HG03432 (cell line): ENCODE data around the gene KPNA4.
A peak's percentile ranks its signal among the peaks of the same experiment; 100 is the strongest.
"Not testable (repeated sequence)": the region's sequence is repeated elsewhere in the genome, so short reads cannot be mapped to it uniquely, and the experiment has no call there.

Source experiments
- ATAC-seq: cut with Tn5 transposase; IDR thresholded peaks from one replicate; pipeline ENCODE4 v1.9.1; 2021; ENCODE audit warnings: mild to moderate bottlenecking, moderate library complexity; ENCODE audit not compliant: unreplicated experiment

Gene KPNA4

DNA sequence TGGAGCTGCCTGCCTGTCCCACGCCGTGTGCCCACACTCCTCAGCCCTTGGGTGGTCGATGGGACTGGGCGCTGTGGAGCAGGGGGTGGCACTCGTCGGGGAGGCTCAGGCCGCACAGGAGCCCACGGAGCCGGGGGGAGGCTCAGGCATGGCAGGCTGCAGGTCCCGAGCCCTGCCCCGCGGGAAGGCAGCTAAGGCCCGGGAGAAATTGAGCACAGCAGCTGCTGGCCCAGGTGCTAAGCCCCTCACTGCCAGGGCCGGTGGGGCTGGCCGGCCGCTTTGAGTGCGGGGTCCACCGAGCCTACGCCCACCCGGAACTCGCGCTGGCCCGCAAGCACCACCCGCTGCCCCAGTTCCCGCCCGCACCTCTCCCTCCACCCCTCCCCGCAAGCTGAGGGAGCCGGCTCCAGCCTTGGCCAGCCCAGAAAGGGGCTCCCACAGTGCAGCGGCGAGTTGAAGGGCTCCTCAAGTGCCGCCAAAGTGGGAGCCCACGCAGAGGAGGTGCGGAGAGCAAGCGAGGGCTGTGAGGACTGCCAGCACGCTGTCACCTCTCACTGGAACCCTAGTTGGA is 8.7 kb upstream of the KPNA4 start:
- not testable (repeated sequence) for ATAC-seq

DNA sequence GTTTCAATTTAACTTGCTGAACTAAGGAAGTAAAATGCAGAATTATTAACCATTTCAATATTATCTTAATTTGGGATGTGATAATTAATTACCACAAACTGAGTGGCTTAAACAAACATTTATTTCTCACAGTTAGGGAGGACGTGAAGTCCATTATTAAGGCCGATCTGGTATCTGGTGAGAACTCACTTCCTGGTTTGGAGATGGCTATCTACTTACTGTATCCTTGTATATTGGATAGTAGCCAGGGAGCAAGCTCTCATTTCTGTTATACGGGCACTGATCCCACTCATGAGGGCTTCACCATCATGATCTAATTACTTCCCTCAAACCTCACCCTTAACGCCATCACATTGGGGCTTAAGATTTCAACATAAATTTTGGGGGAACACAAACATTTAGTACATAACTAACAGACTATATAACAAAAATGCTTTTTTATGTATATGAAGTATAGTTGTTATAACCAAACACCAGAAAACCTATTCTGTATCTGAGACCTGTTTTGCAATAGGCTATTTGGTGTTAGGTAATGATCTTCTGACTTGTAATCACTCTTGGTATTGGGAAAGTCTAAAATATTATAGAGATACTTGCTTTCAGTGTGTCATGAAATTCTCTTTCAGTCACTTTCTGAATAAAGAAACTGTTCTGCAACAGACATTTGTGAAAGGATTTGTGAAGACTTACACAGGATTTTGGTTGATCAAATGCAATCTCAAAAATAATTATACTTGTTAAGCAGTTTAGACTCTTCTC is 4.7 kb upstream of the KPNA4 start:
- no peak for ATAC-seq

DNA sequence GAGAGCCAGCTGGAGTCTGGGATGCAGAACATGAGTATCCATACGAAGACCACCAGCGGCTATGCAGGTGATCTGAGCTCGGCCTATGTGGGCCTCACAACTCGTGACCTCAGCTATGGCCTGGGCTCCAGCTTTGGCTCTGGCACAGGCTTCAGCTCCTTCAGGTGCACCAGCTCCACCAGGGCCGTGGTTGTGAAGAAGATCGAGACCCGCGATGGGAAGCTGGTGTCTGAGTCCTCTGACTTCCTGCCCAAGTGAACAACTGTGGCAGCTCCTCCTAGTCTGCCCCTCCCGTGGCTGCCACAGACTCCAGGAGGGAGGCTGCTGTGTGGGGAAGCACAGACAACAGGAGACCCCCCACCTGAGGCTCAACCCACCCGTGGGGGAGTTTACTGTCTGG is 3.6 kb upstream of the KPNA4 start:
- ATAC-seq: no peak

DNA sequence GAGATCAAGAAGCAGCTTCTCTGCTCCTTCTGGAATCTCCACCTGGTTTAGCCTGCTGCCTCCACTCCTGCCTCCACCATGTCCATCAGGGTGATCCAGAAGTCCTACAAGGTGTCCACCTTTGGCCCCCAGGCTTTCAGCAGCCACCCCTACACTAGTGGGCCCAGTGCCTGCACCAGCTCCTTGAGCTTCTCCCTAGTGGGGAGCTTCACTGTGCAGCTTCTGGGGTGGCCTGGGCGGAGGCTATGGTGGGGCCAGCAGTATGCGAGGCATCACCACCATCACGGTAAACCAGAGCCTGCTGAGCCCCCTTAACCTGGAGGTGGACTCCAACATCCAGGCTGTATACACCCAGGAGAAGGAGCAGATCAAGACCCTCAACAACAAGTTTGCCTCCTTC is 2.4 kb upstream of the KPNA4 start:
- ATAC-seq: no peak

DNA sequence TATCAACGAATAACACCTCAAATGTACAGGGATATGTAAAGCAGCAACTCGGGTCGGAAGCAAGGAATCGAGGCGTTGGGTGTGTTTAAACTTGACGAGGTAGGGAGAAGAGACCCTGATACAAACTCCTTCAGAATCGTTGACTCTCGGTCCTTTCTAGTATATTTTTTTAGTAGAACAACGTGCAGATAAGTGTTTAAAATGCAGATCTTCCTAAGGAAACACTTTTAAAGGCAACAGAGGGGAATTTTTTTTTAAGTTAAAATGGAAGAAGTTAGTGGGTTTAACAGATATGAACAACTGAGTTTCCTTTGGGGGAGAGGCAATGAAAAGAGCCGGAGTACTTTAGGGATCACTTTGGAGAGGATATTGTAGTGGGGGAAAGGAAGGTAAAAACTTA is 1.1 kb upstream of the KPNA4 start:
- no peak for ATAC-seq

DNA sequence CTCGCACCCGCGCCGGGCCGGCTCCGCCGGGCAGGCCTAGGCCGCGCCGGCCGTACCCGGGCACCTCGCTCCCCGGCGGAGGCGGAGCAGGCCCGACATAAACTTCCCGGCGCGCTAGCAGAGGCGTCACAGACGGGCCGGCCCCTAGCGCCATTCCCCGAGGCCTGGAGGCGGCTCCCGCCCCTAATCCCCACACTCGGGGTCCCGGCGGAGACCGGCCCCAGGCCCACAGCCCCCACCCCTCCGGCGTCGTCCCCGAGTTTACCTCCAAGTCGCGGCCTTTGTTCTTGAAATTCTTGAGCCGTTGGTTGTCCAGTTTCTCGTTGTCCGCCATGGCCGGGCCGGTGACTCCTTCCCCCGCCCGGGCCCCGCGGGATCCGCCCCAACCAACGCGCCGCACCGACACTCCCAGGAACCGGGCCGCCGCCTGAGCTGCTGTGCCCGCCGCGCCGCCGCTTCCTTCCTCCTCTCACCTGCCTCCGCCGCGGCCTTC is 376 bp downstream of the KPNA4 start:
- peak; percentile 60 for ATAC-seq

DNA sequence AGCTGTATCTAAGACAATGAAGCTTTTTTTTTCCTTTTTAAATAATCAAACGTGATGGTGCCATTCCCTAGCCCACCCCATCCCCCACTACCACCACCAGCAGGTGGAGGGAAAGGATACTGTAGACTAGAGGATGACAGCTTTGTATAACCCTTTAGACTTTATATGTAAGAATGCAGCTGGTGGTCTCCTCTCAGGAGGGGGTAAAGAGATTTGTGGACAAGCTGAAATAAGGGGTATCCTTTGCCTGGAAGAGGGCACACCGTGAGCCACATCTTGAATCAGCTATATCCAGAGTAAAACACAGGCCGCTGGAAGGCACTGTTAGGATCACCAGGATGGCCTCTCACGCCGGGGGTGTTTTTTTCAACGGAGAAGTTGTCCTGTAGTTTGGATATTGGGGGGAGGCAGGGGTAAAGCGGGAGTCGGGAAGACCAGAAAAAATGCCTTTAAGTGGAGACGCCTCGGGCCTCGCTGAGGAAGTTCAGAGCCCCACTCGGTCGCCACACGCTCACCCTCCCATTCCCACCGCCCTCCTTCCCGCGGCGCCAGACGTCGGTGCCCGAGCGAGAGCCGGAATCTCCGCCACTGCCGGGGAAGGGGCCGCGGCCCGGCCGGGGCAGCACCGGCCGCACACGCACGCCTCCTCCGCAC is 986 bp downstream of the KPNA4 start:
- no peak for ATAC-seq

DNA sequence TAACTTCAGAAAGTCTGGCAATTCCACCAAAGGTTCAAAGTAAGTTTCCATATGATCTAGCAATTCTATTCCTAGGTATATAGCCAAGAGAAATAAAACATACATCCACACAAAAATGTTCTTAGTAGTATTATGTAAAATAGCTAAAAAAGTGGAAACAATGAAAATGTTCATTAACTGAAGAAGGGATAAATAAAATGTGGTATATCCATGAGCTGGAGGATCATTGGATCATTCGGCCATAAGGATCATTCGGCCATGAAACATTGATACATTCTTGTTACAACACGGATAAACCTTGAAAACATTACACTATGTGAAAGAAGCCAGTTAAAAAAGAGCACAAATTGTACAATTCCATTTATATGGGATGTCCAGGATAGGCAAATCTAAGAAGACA is 2.4 kb downstream of the KPNA4 start:
- ATAC-seq: no peak

DNA sequence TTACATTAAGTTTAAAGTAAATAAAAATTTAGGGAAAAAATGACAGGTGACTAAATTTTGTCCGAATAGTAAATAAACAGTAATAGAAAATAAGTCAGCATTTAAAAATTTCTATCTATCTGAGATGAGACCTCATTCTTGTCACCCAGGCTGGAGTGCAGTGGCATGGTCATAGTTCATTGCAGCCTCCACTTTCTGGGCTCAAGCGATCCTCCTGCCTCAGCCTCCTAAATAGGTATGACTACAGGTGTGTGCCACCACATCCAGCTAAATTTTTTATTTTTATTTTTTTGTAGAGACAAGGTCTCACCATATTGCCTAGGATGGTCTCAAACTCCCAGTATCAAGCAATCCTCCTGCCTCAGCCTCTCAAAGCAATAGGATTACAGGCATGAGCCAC is 7.8 kb downstream of the KPNA4 start:
- ATAC-seq: no peak

DNA sequence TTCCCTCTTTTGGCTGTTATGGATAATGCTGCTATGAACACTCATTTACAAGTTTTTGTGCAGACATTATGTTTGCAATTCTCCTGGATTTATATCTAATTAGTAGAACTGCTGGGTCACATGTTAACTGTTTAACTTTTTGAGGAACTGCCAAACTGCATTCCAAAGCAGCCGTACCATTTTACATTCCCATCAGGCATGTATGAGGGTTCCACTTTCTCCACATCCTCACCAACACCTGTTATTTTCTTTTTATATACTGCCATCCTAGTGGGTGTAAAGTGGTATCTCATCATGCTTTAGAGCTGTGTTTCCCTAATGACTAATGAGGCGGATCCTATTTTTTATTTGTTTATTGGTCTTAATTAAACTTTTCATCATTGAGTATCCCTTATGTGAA is 9.2 kb downstream of the KPNA4 start:
- ATAC-seq: no peak

DNA sequence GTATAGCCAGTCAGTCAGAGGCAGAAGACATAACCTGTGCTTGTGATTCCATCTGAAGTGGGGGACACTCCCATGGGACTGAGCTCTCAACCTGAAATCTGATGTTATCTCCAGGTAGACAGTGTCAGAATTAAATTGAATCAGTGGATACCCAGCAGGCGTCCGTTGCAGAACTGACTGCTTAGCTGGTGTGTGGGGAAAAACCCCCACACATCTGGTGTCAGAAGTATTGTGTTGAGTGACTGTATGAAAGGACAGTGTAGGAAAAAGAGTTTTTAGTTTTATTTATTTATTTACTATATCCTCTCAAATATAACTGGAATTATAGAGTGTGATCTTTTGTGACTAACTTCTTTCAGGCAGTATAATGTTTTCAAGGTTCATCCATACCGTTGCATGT is 10.4 kb downstream of the KPNA4 start:
- ATAC-seq: no peak

DNA sequence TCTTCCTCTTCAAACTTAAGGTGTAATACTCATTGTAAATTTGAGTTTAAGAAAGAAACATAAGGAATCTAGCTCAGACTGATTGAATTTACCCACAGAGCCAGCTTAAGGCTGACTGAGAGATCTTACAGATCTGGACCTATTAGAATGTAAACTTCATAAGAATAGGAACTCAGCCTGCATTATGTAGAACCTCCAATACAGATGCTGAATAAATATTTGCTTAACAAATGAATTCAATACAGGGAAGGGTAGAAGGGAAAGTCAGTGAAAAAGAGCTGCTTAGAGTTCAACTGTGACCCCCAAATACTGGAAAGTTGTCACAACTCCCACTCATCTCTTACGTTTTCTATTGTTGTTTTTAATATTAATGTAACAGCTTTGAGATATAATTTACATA is 11.5 kb downstream of the KPNA4 start:
- no peak for ATAC-seq

DNA sequence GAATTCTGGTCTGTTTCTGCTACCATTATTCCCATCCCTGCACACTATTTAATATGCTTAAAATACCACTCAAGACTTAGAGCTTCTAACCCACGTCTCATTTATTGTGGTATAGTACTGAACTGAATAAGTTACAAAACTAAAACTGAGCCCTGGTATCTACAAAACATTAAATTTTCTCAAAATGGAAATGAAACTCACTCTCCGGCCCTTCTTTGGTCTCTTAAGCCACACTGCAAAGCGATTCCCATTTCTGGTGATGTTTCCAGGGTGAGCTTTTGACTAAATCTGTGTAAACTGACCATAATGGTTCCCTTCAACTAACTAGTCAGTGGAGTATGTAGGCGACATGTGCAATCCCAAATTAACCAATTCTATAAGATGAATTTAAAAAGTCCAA is 18.6 kb downstream of the KPNA4 start:
- ATAC-seq: peak; percentile 63

DNA sequence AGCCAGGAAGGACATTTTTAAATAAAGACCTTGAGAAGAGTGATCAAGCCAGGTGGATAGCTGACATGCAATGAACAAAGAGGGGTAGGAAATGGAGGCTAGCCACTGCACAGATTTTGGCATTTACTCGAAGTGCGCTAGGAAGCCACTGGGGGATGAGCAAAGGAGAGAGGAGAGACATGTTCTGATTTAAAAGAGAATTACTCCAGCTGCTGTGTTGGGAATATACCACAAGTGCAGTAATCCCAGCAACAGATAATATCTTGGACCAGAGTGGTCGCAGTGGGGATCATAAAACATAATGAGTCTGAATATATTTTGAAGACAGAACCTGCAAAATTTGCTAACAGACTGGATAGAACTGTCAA is 19.9 kb downstream of the KPNA4 start:
- no peak for ATAC-seq

DNA sequence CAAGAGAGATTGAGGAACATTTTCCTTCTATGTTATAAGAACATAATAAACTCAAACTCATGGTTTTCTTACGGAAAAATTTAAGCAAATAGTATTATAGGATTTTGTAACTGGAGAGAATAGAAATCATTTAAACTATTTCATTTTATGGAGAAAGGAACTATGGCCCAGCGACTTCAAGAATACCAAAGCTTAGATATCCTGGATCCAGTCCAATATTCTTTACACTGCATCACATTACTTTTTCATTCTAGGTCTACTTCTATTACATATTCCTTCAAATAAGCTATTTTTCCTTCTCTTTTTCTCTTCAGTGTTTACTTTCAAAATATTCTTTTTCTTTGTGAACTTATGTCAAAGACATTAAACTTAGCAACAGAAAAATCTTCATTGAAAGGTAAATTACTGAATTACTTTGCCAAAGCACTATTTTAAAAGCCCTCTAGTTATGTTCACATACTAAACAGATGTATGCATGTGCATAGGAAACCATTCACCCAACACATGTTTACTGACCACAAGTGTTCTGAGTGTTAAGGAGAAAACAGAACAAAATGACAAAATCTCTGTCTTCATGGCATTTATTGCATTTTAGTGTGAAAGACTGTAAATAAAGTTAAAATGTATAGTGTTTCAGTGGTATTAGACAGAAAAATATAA is 20.4 kb downstream of the KPNA4 start:
- ATAC-seq: no peak

DNA sequence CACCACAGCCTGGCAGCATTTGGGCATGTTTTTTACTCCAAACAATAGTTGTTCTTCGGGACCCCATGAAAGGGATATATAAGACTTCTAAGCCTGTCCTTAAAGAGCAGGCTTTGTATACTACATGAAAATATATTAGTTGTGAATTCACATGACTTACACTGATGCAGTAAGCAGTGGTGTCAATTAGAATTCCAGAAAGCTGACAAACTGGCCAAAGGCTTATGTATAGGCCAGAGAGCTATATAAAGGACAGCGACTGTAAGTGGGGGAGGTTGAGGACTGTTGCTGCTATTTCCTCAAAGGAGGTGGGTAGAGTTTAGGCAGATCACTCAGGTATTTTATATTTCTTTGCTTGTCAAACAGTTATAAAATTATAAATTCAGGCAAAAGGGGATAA is 24.8 kb downstream of the KPNA4 start:
- no peak for ATAC-seq

DNA sequence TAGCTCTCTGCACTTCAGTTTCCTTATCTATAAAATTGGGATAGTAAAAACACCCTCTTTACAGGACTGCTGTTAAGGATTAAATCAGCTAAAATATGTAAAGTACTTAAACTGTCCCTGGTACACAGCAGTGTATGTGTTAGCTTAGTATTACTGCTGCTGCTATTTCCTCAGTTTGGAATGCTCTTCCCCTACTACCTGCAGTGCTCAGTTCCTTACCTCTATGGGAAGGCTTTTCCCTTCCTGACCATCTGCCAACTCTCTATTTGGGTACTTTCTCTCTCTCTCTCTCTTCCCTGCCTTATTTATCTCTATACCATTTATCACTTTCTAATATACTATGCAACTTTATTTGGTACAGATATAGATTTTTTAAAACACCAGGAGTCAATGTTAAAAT is 26.5 kb downstream of the KPNA4 start:
- no peak for ATAC-seq

DNA sequence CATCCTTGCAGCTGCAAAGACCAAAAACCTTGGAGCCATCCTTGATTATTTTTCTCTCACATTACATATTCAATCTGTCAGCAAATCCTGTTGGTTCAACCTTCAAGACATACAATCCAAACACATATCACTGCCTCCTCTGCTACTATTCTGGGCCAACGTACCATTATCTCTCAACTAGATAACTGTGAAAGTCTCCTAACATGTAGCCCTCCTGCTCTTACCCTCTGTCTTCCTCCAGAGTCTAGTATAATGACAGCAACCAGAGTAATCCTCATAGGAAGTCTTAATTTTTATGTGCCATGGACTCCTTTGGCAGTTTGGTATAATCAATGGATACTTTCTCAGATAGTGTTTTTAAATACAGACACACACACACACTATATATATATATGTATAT is 27.6 kb downstream of the KPNA4 start:
- no peak for ATAC-seq

DNA sequence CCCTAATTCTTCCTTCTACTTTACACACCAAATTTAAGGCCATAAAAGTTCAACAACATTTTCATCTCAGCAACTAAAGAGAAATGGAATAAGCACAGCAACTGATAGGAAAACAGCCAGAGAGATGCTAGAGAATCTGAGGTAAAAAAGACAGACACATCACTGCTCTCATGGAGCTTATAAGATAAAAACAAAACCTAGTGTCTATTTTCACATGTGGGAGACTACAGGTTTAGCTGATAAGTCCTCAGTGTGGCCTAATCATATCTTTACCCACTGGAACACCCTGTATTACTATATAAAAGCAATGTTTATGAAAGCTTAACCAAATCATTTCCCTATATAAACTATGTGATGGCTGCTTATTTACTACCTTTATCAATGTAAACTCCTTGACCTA is 33.0 kb downstream of the KPNA4 start:
- ATAC-seq: no peak

DNA sequence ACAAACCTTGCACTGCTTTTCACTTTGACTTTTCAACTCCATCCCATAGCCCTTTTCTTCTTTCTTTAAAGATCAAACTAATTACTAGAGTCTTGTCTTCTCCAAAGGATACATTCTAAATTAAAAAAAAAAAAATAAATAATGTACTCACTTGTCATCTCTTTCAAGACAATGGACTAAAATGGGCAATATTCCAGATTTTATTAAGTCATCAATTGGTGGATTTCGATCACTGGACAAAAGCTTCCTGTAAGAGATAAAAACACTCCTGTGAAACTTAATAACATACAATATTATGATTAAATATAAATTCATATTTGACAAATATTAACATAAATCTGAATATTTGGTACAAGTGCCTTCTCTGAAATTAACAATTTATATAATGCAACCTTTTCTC is 34.1 kb downstream of the KPNA4 start:
- no peak for ATAC-seq

DNA sequence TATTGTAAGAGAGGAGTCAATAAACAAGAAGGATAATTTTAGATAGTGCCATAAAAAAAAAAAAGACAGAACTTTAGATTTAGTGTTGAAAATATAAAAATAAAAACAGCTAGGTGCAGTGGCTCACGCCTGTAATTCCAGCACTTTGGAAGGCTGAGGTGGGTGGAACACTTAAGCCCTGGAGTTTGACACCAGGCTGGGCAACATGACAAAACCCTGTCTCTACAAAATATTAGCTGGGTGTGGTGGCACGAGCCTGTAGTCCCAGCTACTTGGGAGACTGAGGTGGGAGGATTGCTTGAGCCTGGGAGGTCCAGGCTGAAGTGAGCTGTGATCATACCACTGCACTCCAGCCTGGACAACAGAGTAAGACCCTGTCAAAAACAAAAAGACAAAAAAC is 49.0 kb downstream of the KPNA4 start:
- ATAC-seq: not testable (repeated sequence)

DNA sequence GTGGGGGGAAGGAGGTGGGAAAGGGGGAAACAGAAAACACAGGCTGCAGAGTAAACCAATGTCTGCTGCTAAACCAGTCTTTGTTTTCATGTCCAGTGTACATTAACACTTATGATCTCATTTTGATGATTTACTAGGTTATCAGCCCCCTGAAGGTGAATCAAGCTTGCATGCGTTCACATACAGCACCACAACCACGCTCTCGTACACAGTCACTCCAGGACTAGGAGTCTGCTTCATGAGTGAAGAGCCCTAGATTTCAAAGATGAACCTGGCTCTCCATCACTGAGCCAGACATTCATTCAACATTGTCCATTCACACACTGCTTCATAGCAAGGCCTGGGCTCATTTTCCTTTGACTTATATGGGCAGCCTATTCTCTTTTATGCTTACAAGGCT is 64.0 kb downstream of the KPNA4 start:
- ATAC-seq: no peak
